GM12872 (cell line): ENCODE results near the gene GMDS.

ENCODE experiments used
- TF ChIP-seq, protein P1 (sequence below): IDR thresholded peaks from 3 replicates; pipeline ENCODE4 v1.5.1; 2011; ENCODE audit warnings: low read depth, mild to moderate bottlenecking, low read length, moderate library complexity; ENCODE audit not compliant: insufficient read depth

The GMDS gene

DNA sequence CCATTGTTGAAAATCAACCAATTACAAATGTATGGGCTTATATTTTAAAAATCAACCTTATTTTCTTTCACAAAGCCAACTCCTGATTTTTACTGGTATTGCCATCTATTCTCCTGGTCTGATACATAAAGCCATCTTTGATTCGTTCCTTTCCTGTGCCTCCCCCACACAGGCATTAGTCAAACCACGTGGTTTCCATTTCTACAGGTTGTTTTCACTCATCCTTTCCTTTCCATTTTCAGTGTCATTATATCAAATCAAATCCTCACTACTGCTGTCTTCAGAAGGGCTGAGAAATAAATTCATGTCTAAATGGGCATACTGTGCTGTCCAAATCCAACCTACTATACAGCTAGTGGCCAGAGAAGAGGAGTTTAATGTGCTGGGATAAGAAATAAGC lies 354.4 kb downstream of the GMDS start:
- TF ChIP-seq, protein P1, sequence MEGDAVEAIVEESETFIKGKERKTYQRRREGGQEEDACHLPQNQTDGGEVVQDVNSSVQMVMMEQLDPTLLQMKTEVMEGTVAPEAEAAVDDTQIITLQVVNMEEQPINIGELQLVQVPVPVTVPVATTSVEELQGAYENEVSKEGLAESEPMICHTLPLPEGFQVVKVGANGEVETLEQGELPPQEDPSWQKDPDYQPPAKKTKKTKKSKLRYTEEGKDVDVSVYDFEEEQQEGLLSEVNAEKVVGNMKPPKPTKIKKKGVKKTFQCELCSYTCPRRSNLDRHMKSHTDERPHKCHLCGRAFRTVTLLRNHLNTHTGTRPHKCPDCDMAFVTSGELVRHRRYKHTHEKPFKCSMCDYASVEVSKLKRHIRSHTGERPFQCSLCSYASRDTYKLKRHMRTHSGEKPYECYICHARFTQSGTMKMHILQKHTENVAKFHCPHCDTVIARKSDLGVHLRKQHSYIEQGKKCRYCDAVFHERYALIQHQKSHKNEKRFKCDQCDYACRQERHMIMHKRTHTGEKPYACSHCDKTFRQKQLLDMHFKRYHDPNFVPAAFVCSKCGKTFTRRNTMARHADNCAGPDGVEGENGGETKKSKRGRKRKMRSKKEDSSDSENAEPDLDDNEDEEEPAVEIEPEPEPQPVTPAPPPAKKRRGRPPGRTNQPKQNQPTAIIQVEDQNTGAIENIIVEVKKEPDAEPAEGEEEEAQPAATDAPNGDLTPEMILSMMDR = no peak

DNA sequence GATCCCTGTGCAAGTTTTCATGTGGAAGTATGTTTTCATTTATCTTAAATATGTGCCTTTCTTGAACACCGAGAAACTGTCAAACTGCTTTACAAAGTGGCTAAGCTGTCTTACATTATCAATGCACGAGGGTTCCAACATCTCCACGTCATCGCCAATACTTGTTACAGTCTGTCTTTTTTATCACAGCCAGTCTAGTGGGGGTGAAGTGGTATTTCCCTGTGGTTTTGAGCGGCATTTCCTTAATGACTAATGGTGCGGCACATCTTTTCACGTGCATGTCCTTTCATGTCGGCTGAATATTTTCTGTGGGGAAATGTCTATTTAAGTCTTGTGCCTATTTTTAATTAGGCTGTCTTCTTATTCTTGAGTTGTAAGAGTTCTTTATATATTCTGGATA lies 355.3 kb downstream of the GMDS start:
- TF ChIP-seq, protein P1 = no peak

DNA sequence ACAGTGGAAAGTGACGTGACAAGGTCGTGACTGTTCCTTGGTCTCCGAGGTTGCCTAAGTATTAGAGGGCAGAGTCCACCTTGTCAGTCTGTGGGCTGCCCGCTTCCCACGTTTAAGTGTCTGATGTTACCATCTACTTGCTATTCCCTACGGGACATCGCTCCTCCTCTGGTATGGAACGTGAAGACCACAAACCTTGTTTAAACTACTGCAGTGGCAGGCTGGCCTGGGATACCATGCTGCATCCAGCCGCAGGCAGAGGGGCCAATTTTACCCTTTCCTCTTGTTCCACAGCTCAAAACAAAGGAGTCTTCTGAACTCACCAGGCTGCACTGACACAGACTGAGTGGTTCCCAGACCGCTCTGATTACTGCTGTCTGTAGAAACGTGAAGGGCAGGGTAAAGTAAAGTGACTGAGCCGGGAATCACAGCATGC lies 359.8 kb downstream of the GMDS start:
- TF ChIP-seq, protein P1 = no peak

DNA sequence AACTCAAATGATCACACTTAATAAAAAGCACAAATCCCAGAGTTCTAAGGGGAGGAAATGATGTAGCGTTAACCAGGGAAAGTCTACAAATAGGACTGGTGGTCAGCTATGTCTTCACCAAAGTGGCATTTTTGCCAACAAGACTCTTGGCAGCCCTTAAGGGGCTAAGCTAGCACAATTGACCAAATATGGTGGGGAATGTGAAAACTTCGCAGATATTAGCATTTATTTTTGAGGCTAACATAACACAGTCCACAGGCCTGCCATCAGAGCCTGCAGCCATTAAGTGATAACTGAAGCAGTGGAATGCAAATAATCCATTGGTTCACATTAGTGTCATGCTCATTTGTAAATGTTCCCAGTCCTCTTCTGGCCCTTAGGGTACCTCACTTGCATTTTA lies 361.1 kb downstream of the GMDS start:
- TF ChIP-seq, protein P1 = no peak

DNA sequence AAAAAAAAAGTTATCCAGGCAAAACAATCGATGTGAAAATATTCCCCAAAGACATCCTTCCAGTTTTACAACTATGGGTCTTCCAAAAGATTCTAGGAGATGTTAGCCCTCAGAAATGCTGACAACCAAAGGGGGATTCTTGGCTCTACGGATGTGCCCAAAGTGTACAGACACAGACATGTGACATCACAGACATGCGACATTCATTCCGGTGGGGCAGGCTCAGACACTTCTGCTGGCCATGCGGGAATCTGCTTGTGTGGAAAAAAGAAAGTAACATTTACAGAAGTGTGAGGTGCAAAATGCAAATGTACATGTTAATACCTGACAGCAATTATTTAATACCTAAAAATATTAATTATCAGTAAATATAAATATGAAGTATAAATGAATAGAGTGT lies 367.1 kb downstream of the GMDS start:
- TF ChIP-seq, protein P1 = no peak

DNA sequence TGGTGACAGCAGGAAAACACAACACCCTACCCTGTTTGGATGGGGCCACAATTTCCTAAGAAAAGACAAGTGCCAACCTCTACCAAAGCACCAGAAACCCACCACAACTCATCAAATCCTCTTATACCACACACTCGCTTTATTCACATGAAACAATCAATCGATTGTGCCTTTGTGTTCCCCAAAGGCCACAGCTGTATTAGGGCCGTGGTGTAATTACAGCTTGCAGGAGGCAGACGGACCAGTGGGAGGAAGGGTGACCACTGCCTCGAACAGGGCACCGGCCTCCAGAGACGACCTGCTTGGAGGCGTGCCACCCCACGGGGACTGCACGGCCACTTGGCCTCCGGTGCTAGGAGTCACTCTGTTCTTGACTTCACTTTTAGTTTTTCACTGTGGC lies 371.6 kb downstream of the GMDS start:
- TF ChIP-seq, protein P1 = no peak

DNA sequence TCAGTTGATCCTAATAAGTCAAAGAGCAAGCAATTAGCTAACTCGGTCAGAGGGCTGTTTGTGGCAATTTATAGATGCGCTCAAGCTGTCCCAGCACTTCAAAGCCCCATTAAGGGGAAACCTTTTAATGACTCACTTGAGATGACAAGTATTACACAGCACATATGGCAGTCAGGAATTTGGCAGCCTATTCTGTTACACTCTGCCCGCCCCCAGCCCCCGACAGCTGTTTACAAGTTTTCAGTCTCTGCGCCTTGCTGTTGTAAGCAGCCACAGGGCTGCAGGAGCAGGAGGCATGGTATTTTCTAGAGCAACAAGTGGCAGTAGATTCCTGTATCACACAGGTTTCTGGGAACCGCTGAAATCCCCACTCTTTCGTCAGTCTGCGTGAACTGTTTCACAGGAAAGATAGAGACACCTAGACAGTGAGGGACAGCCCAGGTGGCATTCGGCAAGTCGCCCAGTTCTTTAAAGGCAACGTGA lies 372.7 kb downstream of the GMDS start:
- TF ChIP-seq, protein P1 = no peak

DNA sequence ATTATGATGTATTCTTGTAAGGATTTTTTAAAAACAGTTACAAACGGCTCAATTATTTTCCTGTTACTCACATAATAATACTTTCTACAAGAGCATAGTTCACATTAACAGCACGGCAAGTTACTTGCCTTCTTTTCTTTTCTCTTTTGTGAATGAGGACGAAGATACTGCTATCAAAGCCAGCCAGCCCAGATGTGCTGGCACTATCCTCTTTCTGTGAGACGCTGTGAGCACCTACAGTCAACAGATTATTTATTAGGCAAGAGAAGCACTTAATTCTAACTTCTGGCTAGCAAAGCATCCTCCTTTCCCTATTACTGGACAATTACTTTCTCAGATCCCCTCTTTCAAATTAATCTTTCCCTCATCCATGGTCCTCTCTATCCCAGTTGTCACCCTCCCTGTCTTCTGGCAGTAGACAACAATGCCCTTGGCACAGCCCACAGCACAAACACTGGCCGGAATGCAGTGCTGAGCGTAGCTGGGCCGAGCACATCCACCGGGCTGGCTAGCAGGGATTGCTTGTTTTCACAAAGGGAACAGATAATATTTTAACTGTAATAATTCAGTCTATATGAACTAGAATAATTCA lies 373.6 kb downstream of the GMDS start:
- TF ChIP-seq, protein P1 = no peak
